IPS-20b (cell line): ENCODE measurements around the gene CEBPZ.

Experiments
- H3K27ac ChIP-seq: one replicate; pipeline ENCODE4 v1.5.1; 2013; ENCODE audit warnings: low read length
- H3K27me3 ChIP-seq: 2 replicates; pipeline ENCODE4 v1.6.1; 2013; ENCODE audit warnings: mild to moderate bottlenecking, low read length, inconsistent platforms; ENCODE audit not compliant: insufficient read depth
- H3K36me3 ChIP-seq: 2 replicates; pipeline ENCODE4 v1.6.1; 2013; ENCODE audit warnings: low read depth, mild to moderate bottlenecking, inconsistent platforms, low read length, moderate library complexity; ENCODE audit not compliant: insufficient read depth
- H3K4me1 ChIP-seq: 2 replicates; pipeline ENCODE4 v1.6.1; 2013; ENCODE audit warnings: mild to moderate bottlenecking, control low read depth, inconsistent platforms, low read length, moderate library complexity; ENCODE audit not compliant: insufficient read depth
- H3K4me3 ChIP-seq: 2 replicates; pipeline ENCODE4 v1.5.1; 2013; ENCODE audit warnings: mild to moderate bottlenecking, low read length, inconsistent platforms
- H3K9ac ChIP-seq: 2 replicates; pipeline ENCODE4 v1.6.1; 2013; ENCODE audit warnings: low read depth, mild to moderate bottlenecking, inconsistent platforms, low read length, moderate library complexity
- H3K9me3 ChIP-seq: 2 replicates; pipeline ENCODE4 v1.6.1; 2013; ENCODE audit warnings: mild to moderate bottlenecking, low read depth, low read length, inconsistent platforms; ENCODE audit not compliant: insufficient read depth

Gene CEBPZ

DNA sequence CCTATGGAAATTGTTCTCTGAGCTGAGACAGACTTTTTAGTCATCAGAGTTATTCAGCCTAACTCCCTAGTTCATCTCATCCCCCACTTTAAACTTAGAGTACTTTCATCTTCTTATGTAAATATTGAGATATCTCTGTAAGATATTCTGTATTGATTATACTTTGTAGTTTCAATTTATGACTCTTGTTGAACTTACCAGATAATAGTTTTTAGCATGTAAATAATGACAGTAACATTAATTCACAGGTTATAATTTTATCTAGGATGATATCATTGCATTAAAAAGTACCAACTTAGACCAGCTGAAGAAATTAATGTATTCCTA, 59.8 kb downstream of the CEBPZ start:
- Histone ChIP-seq H3K4me3 (no peak overlapping the region), H3K4me1 (no peaks in the 10 kb centered on the region), H3K36me3 (no peaks in the 10 kb centered on the region), H3K9ac (no peak overlapping the region), H3K27me3 (no peaks in the 10 kb centered on the region), H3K9me3 (no peaks in the 10 kb centered on the region), H3K27ac (no peak overlapping the region)

DNA sequence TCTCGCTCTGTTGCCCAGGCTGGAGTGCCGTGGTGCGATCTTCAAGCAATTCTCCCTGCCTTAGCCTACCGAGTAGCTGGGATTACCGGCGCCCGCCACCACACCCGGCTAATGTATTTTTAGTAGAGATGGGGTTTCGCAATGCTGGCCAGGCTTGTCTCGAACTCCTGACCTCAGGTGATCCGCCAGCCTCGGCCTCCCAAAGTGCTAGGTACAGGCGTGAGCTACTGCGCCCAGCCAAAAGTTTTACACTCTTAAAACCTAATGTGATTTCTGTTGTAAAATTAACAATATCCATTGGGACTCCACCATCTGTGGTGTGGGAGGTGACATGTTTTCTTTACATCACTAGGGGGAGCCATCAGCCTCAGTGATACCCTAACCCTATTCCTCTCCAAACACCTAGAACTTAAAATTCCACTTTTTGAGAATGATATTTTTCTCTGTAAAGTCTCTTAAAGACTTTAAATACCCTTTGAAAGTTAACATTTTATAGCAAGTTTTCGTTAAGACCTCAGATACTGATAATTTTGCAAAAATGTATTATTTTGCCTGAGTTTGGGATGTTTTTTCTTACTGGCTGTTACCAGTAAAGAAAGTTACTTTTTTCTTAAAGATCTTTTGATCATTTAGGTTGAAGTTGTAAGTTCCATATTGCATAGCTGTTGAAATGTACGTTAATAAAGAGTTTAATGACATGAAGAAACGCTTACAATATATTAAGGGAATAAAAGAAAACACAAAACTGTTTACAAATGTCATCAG, 63.0 kb downstream of the CEBPZ start:
- no peaks in the 10 kb centered on the region for H3K36me3 ChIP-seq
- peaks cover 7% of the 10 kb centered on the region; the same call in 1 of the 2 replicates for H3K9me3 ChIP-seq
- no peak overlapping the region for H3K9ac ChIP-seq
- H3K4me1 ChIP-seq, result no peaks in the 10 kb centered on the region
- no peak overlapping the region for H3K27ac ChIP-seq
- H3K4me3 ChIP-seq, result no peak overlapping the region
- H3K27me3 ChIP-seq, result no peaks in the 10 kb centered on the region

DNA sequence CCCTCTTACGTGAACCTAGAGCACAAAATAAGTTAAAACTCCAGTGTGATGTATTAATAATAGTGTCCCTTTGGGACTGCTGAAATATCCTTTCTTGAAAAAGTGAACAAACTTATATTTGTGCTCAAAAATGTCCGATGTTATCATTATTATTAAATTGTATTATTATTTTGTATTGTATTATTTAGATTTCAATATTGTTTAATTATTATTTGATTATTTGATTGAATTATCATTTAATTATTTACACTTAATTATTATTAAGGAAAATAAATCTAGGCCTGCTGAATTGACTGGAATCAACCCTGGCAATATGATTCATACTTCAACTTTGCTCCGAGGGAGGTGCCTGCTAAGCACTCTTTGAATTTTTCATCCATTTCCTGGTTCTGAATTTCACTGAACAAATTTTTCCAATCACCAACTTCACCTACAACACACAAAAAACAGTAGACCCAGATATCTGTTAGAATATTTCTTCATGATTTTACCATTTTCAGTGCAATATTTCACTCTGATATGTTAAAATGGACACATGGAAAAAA, 63.7 kb downstream of the CEBPZ start:
- Histone ChIP-seq H3K4me1 (no peaks in the 10 kb centered on the region), H3K9ac (no peak overlapping the region), H3K27ac (no peak overlapping the region), H3K4me3 (no peak overlapping the region), H3K9me3 (peaks cover 7% of the 10 kb centered on the region; the same call in 1 of the 2 replicates), H3K27me3 (no peaks in the 10 kb centered on the region), H3K36me3 (no peaks in the 10 kb centered on the region)

DNA sequence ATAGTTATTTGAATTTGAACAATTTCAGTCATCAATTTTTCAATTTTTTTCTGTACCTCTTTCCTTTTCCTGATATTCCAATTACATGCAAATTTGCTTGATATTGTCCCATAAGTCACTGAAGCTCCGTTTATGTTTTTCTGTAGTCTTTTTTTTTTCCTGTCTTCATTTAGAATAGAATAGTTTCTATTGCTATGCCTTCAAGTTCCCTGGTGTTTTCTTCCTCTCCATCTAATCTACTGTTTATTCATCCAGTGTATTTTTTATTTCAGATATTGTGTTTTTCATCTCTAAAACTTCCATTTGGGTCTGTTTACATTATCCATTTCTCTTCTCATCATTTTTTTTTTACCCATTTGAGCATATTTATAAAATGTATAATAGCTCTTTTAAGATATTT, 66.6 kb downstream of the CEBPZ start:
- no peaks in the 10 kb centered on the region for H3K27me3 ChIP-seq
- H3K4me1 ChIP-seq, result no peaks in the 10 kb centered on the region
- no peak overlapping the region for H3K27ac ChIP-seq
- H3K4me3 ChIP-seq, result no peak overlapping the region
- H3K36me3 ChIP-seq, result no peaks in the 10 kb centered on the region
- H3K9me3 ChIP-seq, result peaks cover 7% of the 10 kb centered on the region; the same call in 1 of the 2 replicates
- H3K9ac ChIP-seq, result no peak overlapping the region

DNA sequence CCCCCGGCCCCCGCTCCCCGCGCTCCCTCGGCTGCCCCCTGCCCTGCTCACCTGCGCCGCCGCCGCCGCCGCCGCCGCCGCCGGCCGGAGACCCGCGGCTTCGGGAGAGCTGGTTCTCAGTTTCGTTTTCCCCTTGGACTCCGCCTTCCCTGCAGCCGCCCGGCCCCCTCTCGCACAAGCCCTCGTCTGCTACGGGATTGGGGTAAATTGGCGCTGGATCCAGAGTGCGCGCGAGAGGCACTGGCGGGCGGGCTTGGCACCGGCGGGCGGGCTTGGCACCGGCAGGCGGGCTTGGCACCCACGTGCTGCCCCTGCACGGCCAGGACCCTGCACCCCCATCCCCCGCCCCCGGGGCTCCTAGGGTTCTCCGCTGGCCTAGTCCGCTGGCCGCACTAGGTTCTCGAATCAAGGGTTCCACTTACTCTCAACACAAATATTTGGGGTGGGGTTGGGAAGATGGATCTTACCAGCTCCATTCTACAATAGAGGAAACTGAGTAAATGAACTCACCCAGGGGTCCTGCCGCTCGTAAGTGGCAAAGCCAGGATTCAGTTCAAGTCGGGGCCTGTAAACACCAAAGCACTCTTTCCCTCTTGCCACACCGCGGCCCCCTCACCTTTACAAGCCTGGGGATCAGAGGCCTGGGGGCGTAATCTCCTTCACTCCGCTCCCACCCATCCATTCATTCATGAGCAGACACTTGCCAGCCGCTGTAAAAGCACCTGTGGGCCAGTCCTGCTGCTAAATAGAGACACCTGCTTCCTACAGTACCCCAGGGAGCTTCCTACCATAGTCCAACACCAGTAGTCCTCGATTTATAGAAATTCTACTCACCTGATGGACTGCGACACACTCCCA, 74.3 kb downstream of the CEBPZ start, which contains the start of gene EIF2AK2:
TSS of gene EIF2AK2 (minus strand) at position 124 of the 858 bp plus-strand sequence. CDS start 9,174 bp downstream, outside the sequence.
- peak within 1 kb of the TSS; percentile 83 for H3K4me3 ChIP-seq

GRCh38 chr2:37156071-37156856, 75.1 kb downstream of the CEBPZ start:
- Histone ChIP-seq H3K9me3 (no peaks in the 10 kb centered on the region), H3K27ac (no peak overlapping the region), H3K36me3 (peaks cover 5% of the 10 kb centered on the region; the same call in 1 of the 2 replicates)

More for the DNA sequence above, 74.3 kb downstream of the CEBPZ start, which contains the start of gene EIF2AK2:
- peaks cover 5% of the 10 kb centered on the region; the same call in 1 of the 2 replicates for H3K36me3 ChIP-seq
- peaks cover 6% of the 10 kb centered on the region; the same call in 1 of the 2 replicates for H3K4me1 ChIP-seq
- H3K9me3 ChIP-seq, result no peaks in the 10 kb centered on the region
- H3K27ac ChIP-seq, result no peak within 1 kb of the TSS
- 0 out of 2 replicates have a peak, but pooled peaks cover 5% of the 10 kb centered on the region for H3K27me3 ChIP-seq
- H3K9ac ChIP-seq, result peak within 1 kb of the TSS; percentile 76; the same call in 1 of the 2 replicates

DNA sequence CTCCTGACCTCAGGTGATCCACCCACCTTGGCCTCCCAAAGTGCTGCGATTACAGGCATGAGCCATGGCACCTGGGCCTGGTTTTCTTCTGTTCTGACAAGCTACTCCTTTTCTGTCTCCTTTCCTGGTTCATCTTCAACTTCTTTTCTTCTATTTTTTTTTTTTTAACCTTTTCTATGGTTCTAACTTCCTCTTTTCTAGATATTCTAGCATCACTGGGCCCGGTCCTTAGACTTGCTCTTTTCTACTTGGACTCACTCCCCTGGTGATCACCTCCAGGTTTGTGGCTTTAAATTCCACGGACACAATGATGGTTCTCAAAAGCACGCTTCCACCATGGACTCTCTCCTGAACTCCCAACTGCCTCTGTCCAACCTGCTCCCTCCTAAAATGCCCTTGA, 76.6 kb downstream of the CEBPZ start:
- Histone ChIP-seq H3K9me3 (no peaks in the 10 kb centered on the region), H3K27ac (no peak overlapping the region), H3K27me3 (0 out of 2 replicates have a peak, but pooled peaks cover 5% of the 10 kb centered on the region), H3K36me3 (peaks cover 5% of the 10 kb centered on the region; the same call in 1 of the 2 replicates), H3K4me3 (no peak overlapping the region), H3K4me1 (peaks cover 12% of the 10 kb centered on the region; the same call in 1 of the 2 replicates), H3K9ac (no peak overlapping the region)

More at GRCh38 chr2:37156071-37156856, 75.1 kb downstream of the CEBPZ start:
- peaks cover 6% of the 10 kb centered on the region; the same call in 1 of the 2 replicates for H3K4me1 ChIP-seq
- H3K4me3 ChIP-seq, result peak overlapping the region; percentile 83
- 0 out of 2 replicates have a peak, but pooled peaks cover 5% of the 10 kb centered on the region for H3K27me3 ChIP-seq
- H3K9ac ChIP-seq, result peak overlapping the region; percentile 76; the same call in 1 of the 2 replicates

GRCh38 chr2:37153224-37153623, 78.2 kb downstream of the CEBPZ start:
- Histone ChIP-seq H3K27me3 (0 out of 2 replicates have a peak, but pooled peaks cover 2% of the 10 kb centered on the region), H3K27ac (no peak overlapping the region), H3K4me3 (no peak overlapping the region), H3K36me3 (peaks cover 11% of the 10 kb centered on the region), H3K4me1 (peaks cover 12% of the 10 kb centered on the region; the same call in 1 of the 2 replicates), H3K9me3 (no peaks in the 10 kb centered on the region), H3K9ac (no peak overlapping the region)
